Left lobe of liver (tissue), 2 donors: Measurements from ENCODE around the gene BRDT. TPM values are rescaled to one million over a fixed set of nuclear protein-coding genes. Genes with fewer than 3 reads are reported as not detected.

Source experiments
- ATAC-seq: fragments of 200-7000 bp; cut with Tn5 transposase; one replicate; pipeline ENCODE4 v1.9.1; 2020; ENCODE audit warnings: mild to moderate bottlenecking, moderate library complexity
- DNase-seq: peaks from one replicate; pipeline ENCODE4 v3.0.0-alpha.2; 2020; ENCODE audit warnings: low spot score
- total RNA-seq: library from RNA; stranded (reverse); gene quantifications from one replicate; pipeline ENCODE4 v1.2.1, GENCODE V29; 2021
- donor health status: DM: no; HTN: no; CAD: no; lungs with moderate emphysema.
- donor health status: DM: no; HTN: yes; CAD: no.

The BRDT gene
- not detected for total RNA-seq

- ATAC-seq (no peak), DNase-seq (no peak)
Measured at GRCh38 chr1:91949356-91949699, at the start of gene BRDT. Gene BRDT, plus strand, starts transcription at chr1:91949401. Its CDS starts 13,354 bp downstream, at chr1:91962755.

DNA sequence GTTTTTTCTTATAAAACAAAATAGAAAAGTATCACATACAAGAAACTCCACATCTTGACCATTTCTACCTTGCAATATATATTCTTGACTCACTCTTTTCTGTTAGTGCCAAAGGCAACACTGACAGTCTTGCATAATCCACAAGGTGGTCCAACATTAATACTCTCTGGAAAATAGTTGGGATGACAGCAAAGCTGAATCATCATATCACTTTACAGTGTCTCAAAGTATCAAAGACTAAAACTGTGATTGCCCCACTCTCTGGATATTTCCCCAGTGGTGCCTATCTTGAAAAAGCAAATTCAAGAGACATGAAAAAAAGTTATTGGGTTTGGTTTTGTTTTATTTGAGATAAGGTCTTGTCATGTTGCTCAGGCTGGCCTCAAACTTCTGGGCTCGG, 48.6 kb upstream of the BRDT start:
- no peak for ATAC-seq
- no peak for DNase-seq

GRCh38 chr1:91901231-91901630, 48.0 kb upstream of the BRDT start:
- ATAC-seq (no peak), DNase-seq (no peak)

DNA sequence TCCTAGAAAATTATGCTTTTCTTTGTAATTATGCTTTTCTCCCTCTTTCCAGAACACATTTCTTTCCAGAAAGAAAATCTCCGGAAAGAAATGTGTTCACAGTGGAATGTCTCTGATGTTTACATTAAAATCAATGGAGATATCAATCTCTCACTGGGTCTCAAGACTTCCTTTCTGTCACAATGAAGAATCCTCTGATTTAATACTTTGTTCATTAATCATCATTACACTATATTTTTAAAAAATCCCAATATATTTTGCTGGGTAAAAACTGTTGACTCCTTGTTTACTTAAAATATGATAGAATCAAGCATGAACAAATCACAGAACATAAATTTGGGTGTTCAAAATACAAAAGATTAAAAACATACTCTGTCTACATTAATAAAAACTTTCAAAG, 36.9 kb upstream of the BRDT start:
- DNase-seq (no peak), ATAC-seq (no peak)

- DNase-seq (no peak), ATAC-seq (no peak)
Measured at GRCh38 chr1:91913018-91913417, 36.2 kb upstream of the BRDT start.

DNA sequence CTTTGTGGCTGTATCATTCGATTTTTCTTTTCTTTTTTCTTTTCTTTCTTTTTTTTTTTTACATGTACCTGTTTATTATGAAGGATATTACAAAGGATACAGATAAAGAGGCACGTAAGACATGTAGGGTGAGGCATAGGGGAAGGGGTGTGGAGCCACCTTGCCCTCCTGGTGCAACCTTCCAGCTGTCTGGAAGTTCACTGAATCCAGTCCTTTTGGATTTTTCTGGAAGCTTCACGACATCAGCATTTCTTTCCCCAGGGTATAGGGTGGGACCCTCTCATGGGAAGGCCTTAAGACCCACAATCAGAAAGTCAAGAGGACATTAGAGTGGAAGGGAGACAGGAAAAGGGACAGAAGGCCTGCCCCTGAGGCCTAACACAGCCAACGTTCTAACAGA, 33.2 kb upstream of the BRDT start:
- DNase-seq (no peak), ATAC-seq (no peak)

DNA sequence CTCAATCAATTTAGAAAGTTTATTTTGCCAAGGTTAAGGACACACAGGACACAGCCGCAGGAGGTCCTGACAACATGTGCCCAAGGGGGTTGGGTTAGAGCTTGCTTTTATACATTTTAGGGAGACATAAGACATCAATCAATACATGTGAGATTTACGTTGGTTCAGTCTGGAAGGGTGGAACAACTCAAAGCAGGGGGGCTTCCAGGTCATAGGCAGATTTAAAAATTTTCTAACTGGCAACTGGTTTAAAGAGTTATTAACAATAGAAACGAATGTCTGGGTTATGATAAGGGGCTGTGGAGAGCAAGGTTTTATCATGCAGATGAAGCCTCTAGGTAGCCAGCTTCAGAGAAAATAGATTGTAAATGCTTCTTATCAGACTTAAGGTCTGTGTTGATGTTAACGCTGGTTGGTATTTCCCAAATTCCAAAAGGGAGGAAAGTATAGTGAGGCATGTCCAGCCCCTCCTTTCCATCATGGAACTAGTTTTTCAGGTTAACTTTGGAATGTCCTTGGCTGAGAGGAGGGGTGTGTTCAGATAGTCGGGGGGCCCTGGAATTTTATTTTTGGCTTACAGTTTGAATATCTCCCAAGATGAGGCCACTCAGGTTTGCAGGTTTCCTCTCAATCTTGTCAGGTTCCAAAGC, 32.3 kb upstream of the BRDT start:
- DNase-seq (no peak), ATAC-seq (no peak)

DNA sequence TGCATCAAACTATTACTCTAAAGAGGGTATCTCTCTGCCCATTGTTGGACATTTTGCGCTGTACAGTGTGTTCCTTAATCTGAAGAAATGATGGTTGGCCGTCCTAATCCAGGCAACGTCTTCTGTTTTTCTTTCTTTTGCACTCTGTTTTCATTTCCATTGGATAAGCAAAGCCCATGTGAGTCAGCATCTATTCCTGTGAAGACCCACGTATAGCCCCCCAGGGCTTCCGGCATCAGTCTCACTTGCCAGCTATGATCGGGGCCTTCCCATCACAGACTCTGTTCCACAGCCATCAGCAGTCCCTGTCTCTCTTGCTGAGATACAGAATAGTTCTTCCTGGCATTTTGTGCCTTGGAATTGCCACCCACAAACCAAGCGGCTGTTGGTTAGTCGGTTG, 29.2 kb upstream of the BRDT start:
- no peak for DNase-seq
- no peak for ATAC-seq

- no peak for ATAC-seq
Measured at GRCh38 chr1:91924146-91924545, 25.1 kb upstream of the BRDT start.

GRCh38 chr1:91925644-91926435, 23.4 kb upstream of the BRDT start:
- DNase-seq (no peak), ATAC-seq (no peak)

More at GRCh38 chr1:91924146-91924545, 25.1 kb upstream of the BRDT start:
- DNase-seq: no peak

DNA sequence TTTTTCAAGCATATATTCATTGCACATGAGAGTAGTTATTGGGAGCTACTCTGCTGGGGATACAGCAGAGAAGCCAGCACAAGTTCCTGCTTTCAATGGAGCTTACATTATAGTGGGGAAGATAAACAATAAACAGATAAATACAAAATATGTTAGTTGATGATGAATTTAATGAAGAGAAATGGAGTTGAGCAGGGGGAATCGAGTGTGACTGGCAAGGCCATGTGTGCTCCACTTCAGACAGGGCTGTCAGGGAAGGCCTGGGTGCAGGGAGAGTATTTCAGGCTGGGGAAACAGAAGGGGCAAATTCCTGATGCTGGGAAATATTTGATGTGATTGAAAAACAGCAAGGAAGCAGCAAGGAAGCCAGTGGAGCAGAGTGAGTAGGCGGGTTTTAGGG, 21.2 kb upstream of the BRDT start:
- no peak for DNase-seq
- ATAC-seq: no peak

- no peak for DNase-seq
Measured at GRCh38 chr1:91929250-91929649, 20.0 kb upstream of the BRDT start.

GRCh38 chr1:91937613-91938012, 11.6 kb upstream of the BRDT start:
- ATAC-seq: no peak
- no peak for DNase-seq

More at GRCh38 chr1:91929250-91929649, 20.0 kb upstream of the BRDT start:
- ATAC-seq: peak; percentile 25

DNA sequence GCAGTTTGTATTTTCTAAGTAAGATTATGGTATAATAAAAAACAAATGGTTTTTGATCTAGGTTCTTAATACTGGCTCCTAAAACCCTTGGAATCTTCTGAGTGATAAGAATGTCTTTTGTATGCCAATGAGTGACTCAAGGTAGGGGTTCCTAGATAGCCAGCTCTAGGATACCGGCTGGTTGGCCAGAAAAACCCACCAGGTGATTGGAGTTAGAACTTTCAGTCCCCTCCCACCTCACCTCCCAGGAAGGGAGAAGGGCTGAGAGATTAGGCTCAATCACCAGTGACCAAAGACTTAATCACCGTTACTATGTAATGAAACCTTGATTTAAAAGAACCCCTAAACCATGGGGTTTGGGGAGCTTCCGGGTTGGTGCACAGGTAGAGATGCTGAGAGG, 8.7 kb upstream of the BRDT start:
- no peak for DNase-seq
- no peak for ATAC-seq

DNA sequence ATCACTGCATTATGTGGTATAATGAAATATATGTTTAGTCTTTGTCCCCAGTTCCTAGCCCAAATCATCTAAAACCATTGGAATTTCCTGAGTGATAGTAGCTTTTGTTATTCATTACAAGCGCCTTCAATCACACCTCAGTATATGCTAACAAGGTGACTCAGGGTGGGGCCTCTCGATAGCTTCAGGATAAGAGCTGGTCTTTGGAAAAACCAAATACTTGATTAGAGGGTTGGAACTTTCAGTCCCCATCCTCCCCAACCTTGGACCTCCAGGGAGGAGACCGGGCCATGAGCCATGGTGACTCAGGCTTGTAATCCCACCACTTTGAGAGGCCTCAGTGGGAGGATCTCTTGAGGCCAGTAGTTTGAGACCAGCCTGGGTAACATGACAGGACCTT, 5.1 kb upstream of the BRDT start:
- DNase-seq (no peak), ATAC-seq (no peak)

DNA sequence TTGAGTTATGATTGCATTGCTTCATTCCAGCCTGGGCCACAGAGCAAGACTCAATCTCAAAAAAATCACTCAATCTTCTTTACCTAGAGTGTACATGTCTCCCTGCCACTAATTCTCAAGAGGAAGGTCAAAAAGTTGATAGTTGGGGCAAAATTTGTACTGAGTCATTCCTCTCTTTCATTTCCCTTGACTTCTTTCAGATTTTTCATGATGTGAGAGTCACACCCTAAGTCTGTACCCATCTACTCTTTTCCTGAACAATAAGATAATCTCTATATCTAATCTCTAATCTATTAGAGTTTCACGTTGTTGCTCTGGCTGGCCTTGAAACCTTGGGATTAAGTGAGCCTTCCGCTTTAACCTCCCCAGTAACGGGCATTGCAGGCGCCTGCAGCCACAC, 1.1 kb upstream of the BRDT start:
- DNase-seq (no peak), ATAC-seq (no peak)

- no peak for ATAC-seq
Measured at GRCh38 chr1:91948501-91949355, 473 bp upstream of the BRDT start.

GRCh38 chr1:91952187-91952586, 3.0 kb downstream of the BRDT start:
- ATAC-seq (no peak), DNase-seq (no peak)

More at GRCh38 chr1:91948501-91949355, 473 bp upstream of the BRDT start:
- DNase-seq: no peak

GRCh38 chr1:91958926-91959325, 9.7 kb downstream of the BRDT start:
- DNase-seq: no peak
- no peak for ATAC-seq

GRCh38 chr1:91968334-91968733, 19.1 kb downstream of the BRDT start:
- ATAC-seq (no peak), DNase-seq (no peak)

GRCh38 chr1:91979383-91979782, 30.2 kb downstream of the BRDT start:
- DNase-seq (no peak), ATAC-seq (no peak)

DNA sequence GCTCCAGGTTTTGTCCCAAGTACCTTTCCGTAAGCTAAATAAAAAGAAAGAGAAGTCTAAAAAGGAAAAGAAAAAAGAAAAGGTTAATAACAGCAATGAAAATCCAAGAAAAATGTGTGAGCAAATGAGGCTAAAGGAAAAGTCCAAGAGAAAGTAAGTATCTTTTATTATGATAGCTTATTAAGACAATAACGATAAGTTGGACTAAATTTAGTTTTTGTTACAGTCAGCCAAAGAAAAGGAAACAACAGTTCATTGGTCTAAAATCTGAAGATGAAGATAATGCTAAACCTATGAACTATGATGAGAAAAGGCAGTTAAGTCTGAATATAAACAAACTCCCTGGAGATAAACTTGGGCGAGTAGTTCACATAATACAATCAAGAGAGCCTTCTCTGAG, 31.5 kb downstream of the BRDT start:
- ATAC-seq (no peak), DNase-seq (no peak)
